A549 treated with RU486 at 1 μM for 4 hours (cell line): ENCODE results near the gene OR6B1. TPM values are rescaled to one million over a fixed set of nuclear protein-coding genes. Genes with fewer than 3 reads are reported as not detected.

Experiments used
- total RNA-seq: library from RNA; stranded (reverse); fragments of 200-300 nt; extraction: Qiagen RNA extraction; gene quantifications from 5 replicates; pipeline ENCODE4 v1.2.3, GENCODE V29; 2022; ENCODE audit warnings: low read depth

Gene OR6B1
- not detected in 5 replicates for total RNA-seq

DNA sequence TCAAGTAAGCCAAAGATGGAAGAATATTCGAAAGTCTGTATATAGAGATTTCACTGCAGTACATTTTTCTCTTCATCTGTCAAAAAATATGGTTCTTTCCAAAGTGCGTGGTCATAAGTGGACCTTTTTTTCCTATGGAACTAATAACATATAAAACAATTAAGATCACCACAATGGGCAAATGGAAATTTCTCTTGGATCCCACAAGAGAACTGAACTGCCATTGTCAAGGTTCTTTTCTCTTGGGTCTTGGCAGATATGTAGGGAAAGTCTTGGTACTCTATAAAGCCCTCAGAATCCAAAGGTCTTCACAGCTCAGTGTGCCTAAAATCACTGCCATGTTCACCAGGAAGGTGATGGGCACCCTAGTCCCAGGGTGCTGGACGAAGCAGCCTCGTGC lies at the start of gene OR6B1:
TSS of gene OR6B1 (plus strand) at position 301 of the 400 bp plus-strand sequence. CDS start 3,677 bp downstream, outside the sequence.

DNA sequence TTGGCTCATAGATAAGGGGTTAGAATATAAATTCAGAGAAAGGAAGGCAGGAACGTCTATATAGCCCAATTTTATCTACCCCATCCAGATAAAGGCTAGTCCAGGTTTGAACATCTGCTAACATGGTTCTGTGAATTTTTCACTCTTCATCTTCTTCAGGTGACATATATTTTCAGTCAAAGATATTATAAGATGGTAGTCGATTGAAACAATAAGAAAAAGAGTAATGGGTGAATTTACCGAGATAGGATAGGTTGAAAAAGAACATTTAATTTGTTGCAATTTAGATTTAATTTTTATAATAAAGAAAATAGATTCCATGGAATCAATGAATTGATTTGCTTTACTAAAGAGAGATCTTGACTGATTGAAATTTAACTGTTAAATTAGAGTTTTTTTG lies 45.6 kb upstream of the OR6B1 start, which contains the start of gene OR2F1:
TSS of gene OR2F1 (plus strand) at position 301 of the 400 bp plus-strand sequence. CDS start 5,127 bp downstream, outside the sequence.

DNA sequence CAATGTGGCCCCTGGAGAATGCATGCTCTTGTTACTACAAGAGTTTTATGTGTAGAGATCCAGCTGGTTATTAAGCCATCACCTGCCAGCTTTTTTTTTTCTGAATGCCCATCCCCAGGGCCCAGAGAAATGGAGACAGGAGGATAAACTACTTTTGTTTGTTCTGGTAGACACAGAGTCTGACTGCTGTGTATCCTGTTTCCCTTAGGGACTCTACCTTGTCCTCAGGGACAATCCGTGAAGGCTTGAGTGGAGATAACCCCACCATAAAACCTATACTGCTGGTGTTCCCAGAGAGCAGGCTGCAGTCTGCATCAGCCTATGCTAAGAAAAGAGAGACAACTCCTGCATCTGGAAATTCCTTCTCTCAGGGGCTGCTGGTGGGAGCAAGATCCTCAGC lies 48.5 kb downstream of the OR6B1 start, which contains the start of gene OR2A5:
TSS of gene OR2A5 (plus strand) at position 301 of the 400 bp plus-strand sequence. CDS start 1,454 bp downstream, outside the sequence.

Other genes with a start within 250 kb of the OR6B1 start
- not detected in 5 replicates for gene CTAGE6, start 242.6 kb upstream of the OR6B1 start, total RNA-seq
- 12.6 to 20.3 TPM (median 19.5 TPM) in 5 replicates for gene TCAF1, start 98.1 kb upstream of the OR6B1 start, total RNA-seq
- not detected in 5 replicates for gene OR2F2, start 65.1 kb upstream of the OR6B1 start, total RNA-seq
- not detected in 5 replicates for gene OR2F1, start 45.5 kb upstream of the OR6B1 start, total RNA-seq
- gene OR2A5, start 48.6 kb downstream of the OR6B1 start, total RNA-seq, result not detected in 5 replicates
- gene OR2A25, start 69.5 kb downstream of the OR6B1 start, total RNA-seq, result not detected in 5 replicates
- gene OR2A12, start 86.0 kb downstream of the OR6B1 start, total RNA-seq, result not detected in 5 replicates
- not detected in 5 replicates for gene OR2A2, start 109.3 kb downstream of the OR6B1 start, total RNA-seq
- gene OR2A14, start 122.9 kb downstream of the OR6B1 start, total RNA-seq, result not detected in 5 replicates
- 0.05 TPM in 1 of 5 replicates, not detected in the others for gene CTAGE4, start 183.1 kb downstream of the OR6B1 start, total RNA-seq
- gene ARHGEF35, start 195.5 kb downstream of the OR6B1 start, total RNA-seq, result 0.22 to 0.59 TPM (median 0.26 TPM) in 5 replicates
- gene OR2A42, start 239.3 kb downstream of the OR6B1 start, total RNA-seq, result not detected in 5 replicates